Activated CD4-positive, alpha-beta T cell treated with anti-CD3 and anti-CD28 coated beads, Interleukin-2, amount 10 ng/mL, durations not matched to agents 7 days and 5 days (primary cell): ENCODE data around the gene FAM168A. TPM values are rescaled to one million over a fixed set of nuclear protein-coding genes. Genes with fewer than 3 reads are reported as not detected.
A peak's percentile ranks its signal among the peaks of the same experiment; 100 is the strongest.

Experiments used
- CTCF ChIA-PET: fragments of 350-600 bp; sonication (Branson Sonifier 250); formaldehyde crosslinking; loops from one replicate; lab custom pipeline; 2021; ENCODE audit warnings: antibody characterized with exemption; lab: Charles Lee
- POLR2A ChIA-PET: fragments of 350-600 bp; sonication (Branson Sonifier 250); formaldehyde crosslinking; loops from one replicate; lab custom pipeline; 2021; ENCODE audit warnings: antibody characterized with exemption; lab: Charles Lee
- DNase-seq: peaks from one replicate; pipeline ENCODE4 v3.0.0-alpha.2; 2020
- H3K27ac Mint-ChIP-seq: one replicate; pipeline ENCODE4 v1.8.0; 2021; ENCODE audit warnings: mild to moderate bottlenecking, moderate library complexity, mixed read lengths
- H3K27me3 Mint-ChIP-seq: one replicate; pipeline ENCODE4 v1.8.0; 2021; ENCODE audit warnings: mixed read lengths
- H3K36me3 Mint-ChIP-seq: one replicate; pipeline ENCODE4 v1.8.0; 2021; ENCODE audit warnings: low read depth, mixed read lengths
- H3K4me1 Mint-ChIP-seq: one replicate; pipeline ENCODE4 v1.8.0; 2021; ENCODE audit warnings: mixed read lengths
- H3K4me3 Mint-ChIP-seq: one replicate; pipeline ENCODE4 v1.8.0; 2021; ENCODE audit warnings: mild to moderate bottlenecking, moderate library complexity, mixed read lengths
- H3K9me3 Mint-ChIP-seq: one replicate; pipeline ENCODE4 v1.8.0; 2021; ENCODE audit warnings: mixed read lengths
- total RNA-seq, 2 experiments: library from RNA; stranded (reverse); gene quantifications; one replicate each; pipeline ENCODE4 v1.2.3, GENCODE V29; 2021

Gene FAM168A, protein sequence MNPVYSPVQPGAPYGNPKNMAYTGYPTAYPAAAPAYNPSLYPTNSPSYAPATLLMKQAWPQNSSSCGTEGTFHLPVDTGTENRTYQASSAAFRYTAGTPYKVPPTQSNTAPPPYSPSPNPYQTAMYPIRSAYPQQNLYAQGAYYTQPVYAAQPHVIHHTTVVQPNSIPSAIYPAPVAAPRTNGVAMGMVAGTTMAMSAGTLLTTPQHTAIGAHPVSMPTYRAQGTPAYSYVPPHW
- 10 to 100 TPM; 28.9 to 31.2 TPM for total RNA-seq

DNA sequence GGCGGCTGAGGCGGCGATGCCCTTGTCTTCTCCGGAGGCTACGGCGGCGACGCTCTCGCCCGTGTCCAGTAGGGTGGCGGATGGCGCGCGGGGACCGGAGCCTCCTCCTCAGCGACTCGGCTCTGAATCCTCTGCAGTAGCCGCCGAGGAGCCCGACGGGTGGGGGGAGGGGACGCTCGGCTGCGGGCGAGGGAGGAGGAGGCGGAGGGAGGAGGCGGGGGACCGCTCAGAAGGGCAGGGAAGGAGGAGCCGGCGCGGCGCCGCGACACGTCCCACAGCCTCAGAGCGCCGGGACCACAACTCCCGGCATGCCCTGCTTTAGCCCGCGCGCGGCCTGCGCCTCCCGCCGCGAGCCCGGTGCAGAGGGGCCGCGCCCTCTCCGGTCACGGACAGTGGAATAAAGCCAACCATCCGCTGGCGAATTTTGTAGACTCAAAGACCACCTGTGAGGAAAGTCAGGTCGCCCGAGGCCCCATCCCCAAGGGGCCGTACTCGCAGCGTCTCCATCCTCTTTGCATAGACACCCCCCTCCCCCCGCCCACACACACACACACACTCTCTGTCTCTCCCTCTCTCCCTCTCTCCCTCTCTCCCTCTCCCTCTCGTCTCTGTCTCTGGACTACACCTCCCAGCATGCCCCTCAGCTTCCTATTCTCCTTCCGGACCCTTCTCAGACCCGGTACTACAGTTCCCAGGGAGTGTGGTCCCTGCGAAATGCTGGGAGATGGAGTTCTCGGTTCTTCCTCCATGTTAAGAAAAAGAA lies at the start of gene FAM168A:
Gene FAM168A (minus strand): TSS at position 157 of the 763 bp plus-strand sequence. CDS start 129,638 bp downstream, outside the sequence.
- ChIA-PET CTCF (interaction anchor here (0.5 to 1.9 kb wide), 9 partner anchors 10 to 308 kb away, joined by 3 to 8 read pairs (median 4); no protein-coding TSS in a partner anchor), POLR2A (no interaction called here)
- H3K36me3 Mint-ChIP-seq = peaks cover 4% of the 10 kb centered on the region
- peak within 1 kb of the TSS; percentile 97 for H3K27ac Mint-ChIP-seq
- peak; percentile 94 for DNase-seq
- H3K4me1 Mint-ChIP-seq = peaks cover 39% of the 10 kb centered on the region
- no peaks in the 10 kb centered on the region for H3K9me3 Mint-ChIP-seq
- H3K4me3 Mint-ChIP-seq = peak within 1 kb of the TSS; percentile 90
- no peaks in the 10 kb centered on the region for H3K27me3 Mint-ChIP-seq

DNA sequence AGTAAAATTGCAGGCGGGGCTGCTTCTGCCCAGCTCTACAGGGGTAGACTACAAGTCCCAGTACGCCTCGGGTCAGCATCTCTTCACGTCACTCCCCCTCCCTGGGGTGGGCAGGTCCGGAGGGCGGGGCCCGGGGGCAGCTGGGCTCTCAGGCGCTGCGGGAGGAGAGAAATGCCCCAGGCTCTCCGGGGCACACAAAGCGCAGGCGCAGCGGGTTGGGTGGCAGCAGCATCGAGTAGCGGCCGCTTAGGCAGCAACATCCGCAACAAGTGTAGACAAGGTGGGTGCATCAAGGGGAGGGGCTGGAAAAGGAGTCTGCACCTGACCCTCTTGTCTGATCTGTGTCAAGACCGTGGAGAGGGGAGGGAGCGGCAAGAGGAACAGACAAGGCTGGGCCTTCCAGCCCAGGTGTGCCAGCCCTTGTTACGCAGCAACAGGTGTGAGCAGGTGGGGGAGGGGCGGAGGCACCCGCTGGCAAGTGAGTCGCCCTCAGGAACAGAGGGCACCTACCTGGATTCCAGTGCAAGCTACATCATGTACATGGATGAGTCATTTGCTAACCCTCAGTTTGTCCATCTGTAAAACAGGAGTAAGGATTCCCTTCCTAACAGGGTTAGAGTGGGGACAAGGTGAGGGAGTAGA lies 49.7 kb upstream of the FAM168A start:
- DNase-seq = peak; percentile 92
- CTCF ChIA-PET = interaction anchor here (0.6 to 3.8 kb wide), 7 partner anchors 12 to 341 kb away, joined by 3 to 26 read pairs (median 3); no protein-coding TSS in a partner anchor
- H3K27me3 Mint-ChIP-seq = no peaks in the 10 kb centered on the region
- peak overlapping the region; percentile 60 for H3K27ac Mint-ChIP-seq
- H3K4me3 Mint-ChIP-seq = peak overlapping the region; percentile 73
- H3K4me1 Mint-ChIP-seq = peaks cover 20% of the 10 kb centered on the region
- H3K36me3 Mint-ChIP-seq = no peaks in the 10 kb centered on the region
- H3K9me3 Mint-ChIP-seq = no peaks in the 10 kb centered on the region
- POLR2A ChIA-PET = no interaction called here

DNA sequence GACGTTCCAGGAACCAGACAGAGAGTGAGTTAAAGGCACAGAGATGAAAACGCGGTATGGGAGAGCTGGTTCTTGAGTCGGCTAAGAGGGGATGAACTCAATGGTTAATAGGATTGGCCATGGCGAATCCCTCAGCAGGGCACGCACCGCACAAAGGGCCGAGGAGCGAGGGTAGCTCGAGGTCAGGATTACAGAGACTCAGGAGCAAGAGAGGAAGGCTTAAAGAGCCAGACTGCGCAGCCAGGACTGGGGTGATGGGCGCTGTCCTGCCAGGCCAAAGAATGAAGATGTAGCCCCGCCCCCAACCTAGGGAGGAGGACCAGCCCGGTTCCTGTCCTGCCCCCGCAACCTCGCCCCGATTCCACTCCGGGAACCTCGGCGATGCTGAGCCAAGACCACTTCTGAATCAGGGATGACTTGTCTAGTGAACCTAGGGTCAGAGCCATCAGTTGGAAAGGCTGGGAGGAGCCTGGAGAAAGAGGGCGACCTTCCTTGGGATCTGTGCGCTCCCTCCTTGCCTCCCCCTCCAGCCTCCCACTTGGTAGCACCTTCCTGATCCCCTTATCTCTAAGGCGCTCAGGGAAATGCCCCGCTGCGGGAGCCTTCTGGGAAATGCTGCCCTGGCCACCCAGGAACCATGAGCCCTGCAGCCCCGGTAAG lies 48.2 kb upstream of the FAM168A start, which contains the start of gene PLEKHB1:
Gene PLEKHB1 (plus strand): TSS at position 610 of the 660 bp plus-strand sequence. CDS start 28 bp downstream, at position 638.
- no peak for DNase-seq
- no peaks in the 10 kb centered on the region for H3K9me3 Mint-ChIP-seq
- peaks cover 20% of the 10 kb centered on the region for H3K4me1 Mint-ChIP-seq
- H3K27me3 Mint-ChIP-seq = no peaks in the 10 kb centered on the region
- no peaks in the 10 kb centered on the region for H3K36me3 Mint-ChIP-seq
- H3K27ac Mint-ChIP-seq = peak within 1 kb of the TSS; percentile 60
- ChIA-PET POLR2A (no interaction called here), CTCF (interaction anchor here (0.6 to 2.8 kb wide), 4 partner anchors 9 to 630 kb away, joined by 3 to 14 read pairs (median 3); no protein-coding TSS in a partner anchor)
- peak within 1 kb of the TSS; percentile 73 for H3K4me3 Mint-ChIP-seq

DNA sequence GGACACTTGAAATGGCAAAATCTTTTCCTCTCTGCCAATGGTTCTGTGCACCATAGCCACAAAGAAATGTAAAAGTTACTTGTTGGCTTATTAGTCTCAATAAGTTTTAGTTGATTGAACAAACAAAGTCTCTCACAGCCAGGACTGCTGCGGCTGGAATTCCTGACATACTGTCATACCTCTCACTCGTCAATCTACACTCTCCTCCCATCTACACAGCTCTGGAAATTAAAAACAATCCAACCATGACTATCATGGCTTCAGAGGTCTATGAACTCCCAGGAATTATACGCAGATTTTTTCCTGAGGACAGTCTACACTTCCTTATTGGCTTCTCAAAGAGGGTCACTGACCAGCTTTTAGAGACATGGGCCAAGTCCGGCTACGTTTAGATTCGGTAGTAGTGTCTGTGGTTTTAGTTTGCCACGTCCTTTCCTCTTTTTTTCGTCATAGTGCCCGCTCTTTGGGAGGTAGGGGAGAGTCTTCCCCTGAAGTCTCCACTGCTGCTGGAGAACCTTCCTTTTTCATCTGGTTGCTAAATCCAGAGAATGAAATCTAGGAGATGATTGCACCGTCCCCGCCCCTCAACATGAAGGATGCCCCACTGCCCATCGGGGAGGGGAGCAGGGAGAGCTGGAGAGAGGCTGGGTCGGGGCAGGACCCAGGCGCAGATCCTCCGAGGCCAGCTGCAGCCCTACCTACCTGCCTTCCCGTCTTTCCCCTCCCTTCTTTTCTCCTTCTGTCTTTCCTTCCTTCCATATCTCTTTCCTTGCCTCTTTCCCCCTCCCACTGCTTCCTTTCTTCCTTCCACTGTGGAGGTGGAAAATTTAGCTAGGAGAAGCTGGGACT lies 47.4 kb upstream of the FAM168A start:
- Mint-ChIP-seq H3K36me3 (no peaks in the 10 kb centered on the region), H3K27ac (no peak overlapping the region), H3K4me1 (peaks cover 25% of the 10 kb centered on the region), H3K27me3 (no peaks in the 10 kb centered on the region), H3K4me3 (no peak overlapping the region), H3K9me3 (no peaks in the 10 kb centered on the region)
- DNase-seq = no peak
- POLR2A ChIA-PET = no interaction called here
- CTCF ChIA-PET = interaction anchor here (0.6 to 2.8 kb wide), 5 partner anchors 9 to 630 kb away, joined by 3 to 14 read pairs (median 3); no protein-coding TSS in a partner anchor

DNA sequence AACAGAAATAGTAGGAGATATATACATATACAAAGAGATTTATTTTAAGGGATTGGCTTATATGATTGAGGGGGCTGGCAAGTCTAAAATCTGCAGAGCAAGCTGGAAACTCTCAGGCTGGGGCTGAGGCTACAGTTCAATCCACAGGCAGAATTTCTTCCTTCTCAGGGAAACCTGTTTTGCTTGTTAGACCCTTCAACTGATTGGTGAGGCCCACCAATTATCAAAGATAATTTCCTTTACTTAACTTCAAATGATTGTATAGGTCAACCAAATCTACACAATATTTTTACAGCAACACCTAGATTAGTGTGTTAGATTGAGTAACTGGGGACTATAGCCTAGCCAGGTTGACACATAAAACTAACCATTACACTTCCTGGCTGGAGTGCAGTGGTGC lies 43.8 kb upstream of the FAM168A start:
- no peak for DNase-seq
- Mint-ChIP-seq H3K4me1 (peaks cover 9% of the 10 kb centered on the region), H3K36me3 (no peaks in the 10 kb centered on the region), H3K27ac (no peak overlapping the region), H3K4me3 (no peak overlapping the region), H3K9me3 (no peaks in the 10 kb centered on the region), H3K27me3 (no peaks in the 10 kb centered on the region)
- ChIA-PET POLR2A (interaction anchor here (0.5 kb wide), 1 partner anchor 1642 kb away, joined by 3 read pairs; no protein-coding TSS in a partner anchor), CTCF (interaction anchor here (0.5 to 2.1 kb wide), 4 partner anchors 10 to 529 kb away, joined by 3 to 9 read pairs (median 5); partner anchors contain the start of genes C2CD3 and PPME1)

DNA sequence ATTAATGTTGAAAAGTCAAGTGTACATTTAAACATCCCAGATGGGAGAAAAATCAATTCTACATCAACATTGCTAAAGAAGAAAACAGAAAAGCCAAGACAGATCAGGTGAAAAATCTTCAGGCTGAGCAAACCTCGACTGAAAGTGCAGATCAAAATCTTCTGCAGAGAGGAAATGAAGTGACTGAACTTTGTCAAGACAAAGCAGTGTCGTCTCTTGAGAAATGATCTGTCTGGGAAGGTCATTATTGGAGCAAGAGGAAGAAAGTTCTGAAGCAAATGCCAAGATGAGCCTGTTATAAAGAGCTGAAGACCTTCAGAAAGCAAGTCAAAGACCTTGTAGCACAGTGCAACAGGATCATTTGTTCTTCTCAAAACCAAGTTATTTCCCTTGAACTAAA lies 42.7 kb upstream of the FAM168A start:
- H3K4me3 Mint-ChIP-seq = no peak overlapping the region
- POLR2A ChIA-PET = no interaction called here

DNA sequence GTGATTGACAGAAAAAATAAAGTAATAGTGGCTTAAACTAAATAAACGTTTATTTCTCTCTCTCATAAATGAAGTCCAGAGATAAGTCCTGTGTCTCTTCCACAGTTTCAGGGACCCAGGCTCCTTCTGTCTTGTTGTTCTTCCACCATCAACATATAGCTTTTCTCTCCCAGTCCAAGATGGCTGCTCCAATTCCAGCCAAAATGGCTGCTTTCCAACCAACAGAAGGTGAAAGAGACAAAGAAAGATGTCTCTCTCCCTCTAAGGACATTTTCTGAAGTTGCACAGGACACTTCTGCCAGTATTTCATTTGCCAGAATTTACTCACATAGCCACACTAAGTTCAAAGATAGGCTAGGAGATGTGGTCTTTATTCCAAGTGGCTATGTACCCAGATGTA lies 39.1 kb upstream of the FAM168A start:
- Mint-ChIP-seq H3K27me3 (no peaks in the 10 kb centered on the region), H3K4me1 (peaks cover 14% of the 10 kb centered on the region), H3K9me3 (peaks cover 2% of the 10 kb centered on the region), H3K27ac (no peak overlapping the region), H3K36me3 (no peaks in the 10 kb centered on the region), H3K4me3 (no peak overlapping the region)
- ChIA-PET CTCF (interaction anchor here (0.5 to 3.9 kb wide), 5 partner anchors 9 to 186 kb away, joined by 3 to 14 read pairs (median 3); partner anchors contain the start of gene PLEKHB1), POLR2A (no interaction called here)
- DNase-seq = no peak

More for the DNA sequence above, 42.7 kb upstream of the FAM168A start:
- Mint-ChIP-seq H3K9me3 (no peaks in the 10 kb centered on the region), H3K36me3 (no peaks in the 10 kb centered on the region), H3K4me1 (peaks cover 7% of the 10 kb centered on the region), H3K27ac (no peak overlapping the region), H3K27me3 (no peaks in the 10 kb centered on the region)
- CTCF ChIA-PET = interaction anchor here (1.1 to 2.1 kb wide), 3 partner anchors 9 to 21 kb away, joined by 5 to 9 read pairs (median 6); no protein-coding TSS in a partner anchor
- DNase-seq = no peak

DNA sequence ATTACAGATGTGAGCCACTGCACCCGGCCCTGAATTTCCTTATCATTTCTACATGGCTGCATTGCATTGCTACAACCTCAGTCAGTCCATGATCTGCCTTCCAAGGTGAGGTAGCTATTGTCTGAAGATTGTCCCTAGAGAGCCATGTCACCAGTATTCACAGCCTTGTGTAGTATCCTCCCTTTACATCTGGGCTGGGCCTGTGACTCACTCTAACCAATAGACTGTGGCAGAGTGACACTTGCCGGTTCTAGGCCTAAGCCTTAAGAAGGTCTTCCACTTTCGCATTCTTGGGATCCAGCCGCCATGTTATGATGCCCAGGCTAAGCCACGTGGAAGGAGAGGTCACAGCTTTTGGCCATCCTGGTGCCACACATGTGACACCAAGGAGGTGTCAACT lies 38.3 kb upstream of the FAM168A start:
- Mint-ChIP-seq H3K4me3 (no peak overlapping the region), H3K36me3 (no peaks in the 10 kb centered on the region), H3K4me1 (peaks cover 14% of the 10 kb centered on the region), H3K27me3 (no peaks in the 10 kb centered on the region), H3K27ac (no peak overlapping the region), H3K9me3 (peaks cover 3% of the 10 kb centered on the region)
- CTCF ChIA-PET = interaction anchor here (1.5 to 3.9 kb wide), 2 partner anchors 10 to 12 kb away, joined by 4 to 14 read pairs; partner anchors contain the start of gene PLEKHB1
- no peak for DNase-seq
- POLR2A ChIA-PET = no interaction called here

DNA sequence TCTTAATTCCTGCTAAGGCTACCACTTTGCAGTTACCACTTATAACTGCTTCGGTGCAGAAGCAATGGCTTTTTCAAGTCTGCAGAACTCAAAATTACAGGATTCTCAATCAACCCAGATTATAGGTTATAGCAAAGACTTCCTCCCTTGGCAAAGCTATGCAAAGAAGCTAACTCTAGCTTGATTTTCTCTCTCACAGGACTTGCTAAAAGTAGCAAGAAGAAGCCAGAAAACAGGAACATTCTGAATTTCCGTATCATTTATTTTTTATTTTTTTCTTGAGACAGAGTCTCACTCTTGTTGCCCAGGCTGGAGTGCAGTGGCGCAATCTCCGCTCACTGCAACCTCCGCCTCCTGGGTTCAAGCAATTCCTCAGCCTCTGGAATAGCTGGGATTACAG lies 37.8 kb upstream of the FAM168A start:
- H3K4me3 Mint-ChIP-seq = no peak overlapping the region
- H3K27me3 Mint-ChIP-seq = no peaks in the 10 kb centered on the region
- no peaks in the 10 kb centered on the region for H3K36me3 Mint-ChIP-seq
- ChIA-PET CTCF (interaction anchor here (1.5 to 3.9 kb wide), 2 partner anchors 11 to 13 kb away, joined by 4 to 14 read pairs; partner anchors contain the start of gene PLEKHB1), POLR2A (no interaction called here)
- DNase-seq = no peak
- peaks cover 13% of the 10 kb centered on the region for H3K4me1 Mint-ChIP-seq
- no peak overlapping the region for H3K27ac Mint-ChIP-seq
- H3K9me3 Mint-ChIP-seq = peaks cover 3% of the 10 kb centered on the region

DNA sequence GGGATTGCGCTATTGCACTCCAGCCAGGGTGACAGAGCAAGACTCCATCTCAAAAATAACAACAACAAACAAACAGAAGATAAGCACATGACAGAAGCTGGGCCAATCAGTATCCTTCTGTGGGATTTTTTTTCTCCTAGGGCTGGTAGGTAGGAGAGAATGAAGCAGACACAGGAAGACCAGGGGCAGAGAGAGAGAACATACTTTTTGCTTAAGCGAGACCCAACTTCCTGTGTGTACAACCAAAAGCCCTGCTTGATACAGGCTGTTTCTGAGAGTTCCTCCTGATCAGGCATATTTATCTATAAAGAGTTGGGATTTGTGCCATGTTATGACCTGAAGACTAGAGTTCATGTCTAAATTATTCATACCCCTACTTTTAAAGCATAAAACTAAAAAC lies 36.1 kb upstream of the FAM168A start:
- Mint-ChIP-seq H3K9me3 (peaks cover 3% of the 10 kb centered on the region), H3K27me3 (no peaks in the 10 kb centered on the region), H3K4me3 (no peak overlapping the region), H3K27ac (peak overlapping the region; percentile 20), H3K36me3 (no peaks in the 10 kb centered on the region), H3K4me1 (peaks cover 7% of the 10 kb centered on the region)
- no peak for DNase-seq
- CTCF ChIA-PET = interaction anchor here (1.1 to 3.9 kb wide), 2 partner anchors 12 to 27 kb away, joined by 3 to 14 read pairs; partner anchors contain the start of gene PLEKHB1
- POLR2A ChIA-PET = no interaction called here

DNA sequence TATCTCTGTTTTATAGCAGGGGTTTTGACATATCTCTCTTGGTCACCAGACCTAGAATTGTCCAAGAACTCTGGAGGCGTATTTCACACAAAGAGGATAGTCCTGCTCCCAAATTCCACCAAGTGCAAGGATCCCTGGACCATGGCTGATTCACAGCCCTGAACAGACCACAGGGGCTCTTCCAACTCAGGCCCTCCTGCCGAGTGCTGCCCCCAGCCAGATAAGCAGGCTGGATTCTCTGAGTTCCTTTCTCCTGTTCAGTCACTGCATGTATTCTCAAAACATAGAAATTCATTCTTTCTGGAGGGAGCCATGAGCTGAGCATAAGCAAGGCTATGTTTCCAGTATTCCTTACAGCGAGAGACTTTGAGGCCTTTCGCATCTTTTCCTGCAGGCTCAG lies 35.1 kb upstream of the FAM168A start:
- Mint-ChIP-seq H3K27me3 (no peaks in the 10 kb centered on the region), H3K4me1 (peaks cover 7% of the 10 kb centered on the region), H3K36me3 (no peaks in the 10 kb centered on the region), H3K9me3 (peaks cover 3% of the 10 kb centered on the region), H3K4me3 (no peak overlapping the region), H3K27ac (no peak overlapping the region)
- DNase-seq = no peak
- CTCF ChIA-PET = interaction anchor here (1.1 to 2.5 kb wide), 2 partner anchors 8 to 28 kb away, joined by 3 to 6 read pairs; no protein-coding TSS in a partner anchor
- POLR2A ChIA-PET = no interaction called here
